CD4-positive, CD25-positive, alpha-beta regulatory T cell (primary cell): ENCODE data around the gene PLAAT4. TPM values are rescaled to one million over a fixed set of nuclear protein-coding genes. Genes with fewer than 3 reads are reported as not detected.

ENCODE experiments used
- ATAC-seq, 2 donors: fragments of 150-1000 bp; cut with Tn5 transposase; one replicate each; pipeline ENCODE4 v1.10.0; 2021; ENCODE audit warnings: low read depth in 2 of 2, moderate number of reproducible peaks in 2 of 2, moderate library complexity in 1 of 2
- DNase-seq, 3 donors: peaks; one replicate each; pipeline versions ENCODE4 v3.0.0 to v3.0.0-alpha.2; 2012 to 2022; ENCODE audit warnings: mixed read lengths in 1 of 3
- H3K27ac ChIP-seq: one replicate; pipeline ENCODE4 v1.7.0; 2013; ENCODE audit warnings: mild to moderate bottlenecking, low read length; ENCODE audit not compliant: insufficient read depth, poor library complexity, severe bottlenecking
- H3K27me3 ChIP-seq: one replicate; pipeline ENCODE4 v1.7.0; 2013; ENCODE audit warnings: low read length; ENCODE audit not compliant: control insufficient read depth, insufficient read depth
- H3K36me3 ChIP-seq: one replicate; pipeline ENCODE4 v1.7.0; 2013; ENCODE audit warnings: mild to moderate bottlenecking, low read length, moderate library complexity; ENCODE audit not compliant: control insufficient read depth, insufficient read depth
- H3K4me1 ChIP-seq: 2 replicates; pipeline ENCODE4 v1.7.0; 2013; ENCODE audit warnings: mild to moderate bottlenecking, low read length; ENCODE audit not compliant: insufficient read depth, control insufficient read depth, poor library complexity, severe bottlenecking
- H3K4me3 ChIP-seq: one replicate; pipeline ENCODE4 v1.7.0; 2013; ENCODE audit warnings: low read depth, mild to moderate bottlenecking, low read length, moderate library complexity
- H3K9me3 ChIP-seq, 2 experiments: 1 replicate in 1 of 2; 2 replicates in 1 of 2; pipeline ENCODE4 v1.7.0; 2013; ENCODE audit warnings: low read length in 2 of 2, mild to moderate bottlenecking in 1 of 2, moderate library complexity in 1 of 2; ENCODE audit not compliant: control insufficient read depth in 2 of 2
- H3K27ac Mint-ChIP-seq, 3 donors: one replicate each; pipeline ENCODE4 v1.8.0; 2020 to 2022; ENCODE audit warnings: mild to moderate bottlenecking in 3 of 3, mixed read lengths in 3 of 3, moderate library complexity in 2 of 3
- H3K27me3 Mint-ChIP-seq: one replicate; pipeline ENCODE4 v1.8.0; 2022; ENCODE audit warnings: mild to moderate bottlenecking, mixed read lengths
- H3K36me3 Mint-ChIP-seq: one replicate; pipeline ENCODE4 v1.8.0; 2020; ENCODE audit warnings: mixed read lengths
- H3K4me1 Mint-ChIP-seq, 4 donors: one replicate each; pipeline ENCODE4 v1.8.0; 2020 to 2022; ENCODE audit warnings: mixed read lengths in 4 of 4, mild to moderate bottlenecking in 1 of 4
- H3K4me3 Mint-ChIP-seq, 4 donors: one replicate each; pipeline ENCODE4 v1.8.0; 2020 to 2022; ENCODE audit warnings: mild to moderate bottlenecking in 4 of 4, mixed read lengths in 4 of 4, moderate library complexity in 3 of 4
- H3K9me3 Mint-ChIP-seq, 7 donors: one replicate each; pipeline ENCODE4 v1.8.0; 2020 to 2022; ENCODE audit warnings: mixed read lengths in 7 of 7, mild to moderate bottlenecking in 3 of 7, moderate library complexity in 2 of 7
- polyA plus RNA-seq, 4 donors: library from polyadenylated mRNA; unstranded; fragments of 300-500 nt; fragmentation: Illumina TruSeq; gene quantifications; one replicate each; pipeline ENCODE4 v1.2.3, GENCODE V29; 2021
- total RNA-seq: library from RNA; stranded (reverse); gene quantifications from one replicate; pipeline ENCODE4 v1.2.3, GENCODE V29; 2022

PLAAT4 gene
- total and polyA plus RNA-seq, 5 donors from 2014 or later, result 118 to 493 (median 422) TPM

- Histone ChIP-seq H3K27me3 (no peaks in the 10 kb centered on the region), H3K4me1 (no peaks in the 10 kb centered on the region), H3K36me3 (no peaks in the 10 kb centered on the region), H3K4me3 (no peak overlapping the region), H3K9me3 (no peaks in the 10 kb centered on the region), H3K27ac (no peak overlapping the region)
- no peak for DNase-seq
- ATAC-seq, result no peak
- peaks cover 4% of the 10 kb centered on the region for H3K36me3 Mint-ChIP-seq
- H3K27ac Mint-ChIP-seq, result no peak overlapping the region
- H3K27me3 Mint-ChIP-seq, result no peaks in the 10 kb centered on the region
- peak overlapping the region in 1 of 4 donors; percentile 16 for H3K4me3 Mint-ChIP-seq
- H3K4me1 Mint-ChIP-seq, result peaks cover 0 to 6% (median 4%) of the 10 kb centered on the region in 4 donors
- peaks cover 0 to 1% (median 0%) of the 10 kb centered on the region in 7 donors for H3K9me3 Mint-ChIP-seq
Observed at GRCh38 chr11:63590024-63590788, 53.6 kb downstream of the PLAAT4 start.

GRCh38 chr11:63592975-63593395 is 56.4 kb downstream of the PLAAT4 start:
- no peaks in the 10 kb centered on the region for H3K4me1 ChIP-seq
- no peak overlapping the region for H3K4me3 ChIP-seq
- H3K4me3 Mint-ChIP-seq, result no peak overlapping the region
- H3K27me3 Mint-ChIP-seq, result no peaks in the 10 kb centered on the region
- no peaks in the 10 kb centered on the region for H3K27me3 ChIP-seq
- H3K36me3 ChIP-seq, result no peaks in the 10 kb centered on the region
- ATAC-seq, result no peak
- H3K9me3 Mint-ChIP-seq, result peaks cover 0 to 1% (median 0%) of the 10 kb centered on the region in 7 donors
- peak overlapping the region in 1 of 3 donors; percentile 89 for H3K27ac Mint-ChIP-seq
- peaks cover 0 to 6% (median 4%) of the 10 kb centered on the region in 4 donors for H3K4me1 Mint-ChIP-seq
- no peaks in the 10 kb centered on the region for H3K36me3 Mint-ChIP-seq
- no peak overlapping the region for H3K27ac ChIP-seq
- peak in 1 of 3 donors; percentile 24 for DNase-seq
- H3K9me3 ChIP-seq, result no peaks in the 10 kb centered on the region

GRCh38 chr11:63595296-63595695 is 58.7 kb downstream of the PLAAT4 start:
- Mint-ChIP-seq H3K4me1 (peaks cover 0 to 2% (median under 1%) of the 10 kb centered on the region in 4 donors), H3K27me3 (no peaks in the 10 kb centered on the region), H3K27ac (no peak overlapping the region), H3K9me3 (no peaks in the 10 kb centered on the region), H3K36me3 (no peaks in the 10 kb centered on the region), H3K4me3 (no peak overlapping the region)
- H3K27ac ChIP-seq, result no peak overlapping the region
- H3K4me1 ChIP-seq, result no peaks in the 10 kb centered on the region
- H3K36me3 ChIP-seq, result no peaks in the 10 kb centered on the region
- no peak overlapping the region for H3K4me3 ChIP-seq
- H3K27me3 ChIP-seq, result no peaks in the 10 kb centered on the region
- ATAC-seq, result no peak
- H3K9me3 ChIP-seq, result no peaks in the 10 kb centered on the region
- DNase-seq, result no peak

Other genes starting within 250 kb of the PLAAT4 start
- gene SLC22A9, start 167.0 kb upstream of the PLAAT4 start, total RNA-seq, result not detected
- not detected for gene SLC22A9, start 167.0 kb upstream of the PLAAT4 start, polyA plus RNA-seq
- gene PLAAT5, start 45.6 kb upstream of the PLAAT4 start, total RNA-seq, result 1.8 TPM
- not detected for gene PLAAT5, start 45.6 kb upstream of the PLAAT4 start, polyA plus RNA-seq
- 0.94 TPM for gene LGALS12, start 30.7 kb upstream of the PLAAT4 start, total RNA-seq
- not detected for gene LGALS12, start 30.7 kb upstream of the PLAAT4 start, polyA plus RNA-seq
- not detected for gene PLAAT2, start 26.6 kb downstream of the PLAAT4 start, total RNA-seq
- under 1 TPM in 2 of 4 donors, not detected in 2; 0.28 to 0.47 TPM for gene PLAAT2, start 26.6 kb downstream of the PLAAT4 start, polyA plus RNA-seq
- gene PLAAT3, start 77.6 kb downstream of the PLAAT4 start, total RNA-seq, result 5.8 TPM
- 10 to 100 TPM in 1 of 4 donors, 1 to 10 TPM in 3; 3.1 to 19.0 (median 5.8) TPM for gene PLAAT3, start 77.6 kb downstream of the PLAAT4 start, polyA plus RNA-seq
- gene ATL3, start 134.6 kb downstream of the PLAAT4 start, total RNA-seq, result 33.7 TPM
- gene ATL3, start 134.6 kb downstream of the PLAAT4 start, polyA plus RNA-seq, result 10 to 100 TPM; 23.6 to 26.4 (median 25.0) TPM
- 33.2 TPM for gene RTN3, start 144.7 kb downstream of the PLAAT4 start, total RNA-seq
- 10 to 100 TPM; 41.5 to 63.6 (median 48.4) TPM for gene RTN3, start 144.7 kb downstream of the PLAAT4 start, polyA plus RNA-seq
- gene ZFTA, start 232.0 kb downstream of the PLAAT4 start, total RNA-seq, result 2.2 TPM
- under 1 TPM in 3 of 4 donors, not detected in 1; 0.07 to 0.13 (median 0.08) TPM for gene ZFTA, start 232.0 kb downstream of the PLAAT4 start, polyA plus RNA-seq